ENCODE results near the gene RHCE.
"Not testable (repeated sequence)": the region's sequence is repeated elsewhere in the genome, so short reads cannot be mapped to it uniquely, and the experiment has no call there.

The RHCE gene

DNA sequence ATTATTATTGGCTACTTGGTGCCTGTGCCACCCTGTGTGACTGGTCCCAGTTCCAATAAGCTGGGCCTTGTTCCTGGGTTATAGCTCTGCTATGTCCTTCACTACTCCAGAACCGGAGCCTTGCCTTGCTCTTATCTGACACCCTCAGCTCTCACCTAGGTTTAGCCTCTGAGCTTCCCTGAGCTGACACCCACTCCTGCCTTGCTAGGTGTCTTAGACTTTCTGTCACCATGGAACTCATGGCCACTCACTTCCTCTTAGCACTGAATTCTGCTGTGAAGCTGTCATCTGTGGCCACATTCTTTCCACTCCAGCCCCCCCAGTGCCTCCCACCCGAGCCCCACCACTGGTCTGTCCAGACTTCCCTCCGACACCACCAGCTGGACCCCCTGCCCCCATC, 30.9 kb downstream of the RHCE start:
- not testable (repeated sequence) for DNase-seq (ENCODE audit: low spot score); H2BK15ac ChIP-seq (ENCODE audit: low read length); H2BK120ac ChIP-seq (ENCODE audit: low read depth, low read length); H3K27me3 ChIP-seq (ENCODE audit: control insufficient read depth in 3 of 3, insufficient read depth in 3 of 3, low read depth in 1 of 3, low read length in 3 of 3); H3K4ac ChIP-seq (ENCODE audit: low read length); H3K79me1 ChIP-seq (ENCODE audit: low read depth, low read length); H3K18ac ChIP-seq (ENCODE audit: low read length); H3K4me1 ChIP-seq (ENCODE audit: control insufficient read depth in 2 of 2, insufficient read depth in 1 of 2, low read depth in 1 of 2, low read length in 2 of 2); H2AFZ ChIP-seq (ENCODE audit: low read length); H2BK5ac ChIP-seq (ENCODE audit: low read length); H3K27ac ChIP-seq (replicated peaks; ENCODE audit: low read length); H4K8ac ChIP-seq (ENCODE audit: low read depth, low read length); H2BK12ac ChIP-seq (ENCODE audit: low read length); H2AK5ac ChIP-seq (ENCODE audit: low read depth, low read length); H3K9me3 ChIP-seq (replicated peaks in 1 of 2; ENCODE audit: control insufficient read depth in 2 of 2, insufficient read depth in 1 of 2, low read depth in 1 of 2, low read length in 2 of 2); H3K36me3 ChIP-seq (replicated peaks in 1 of 2; ENCODE audit: control insufficient read depth in 2 of 2, insufficient read depth in 2 of 2, low read length in 2 of 2); H3K4me2 ChIP-seq (ENCODE audit: insufficient read depth, low read length, poor library complexity, severe bottlenecking); H4K91ac ChIP-seq (ENCODE audit: low read depth, low read length, poor library complexity); H3K9ac ChIP-seq (ENCODE audit: low read depth, low read length, poor library complexity); H3K23ac ChIP-seq (ENCODE audit: low read depth, low read length, poor library complexity); H3K14ac ChIP-seq (ENCODE audit: low read length); H3K4me3 ChIP-seq (ENCODE audit: low read length in 2 of 2)
- WGBS, 2 donors (ENCODE audit: extremely low coverage in 2 of 2, insufficient read length in 2 of 2, insufficient replicate concordance in 1 of 2): no CpG with 5 or more reads among the region's 3 CpGs

DNA sequence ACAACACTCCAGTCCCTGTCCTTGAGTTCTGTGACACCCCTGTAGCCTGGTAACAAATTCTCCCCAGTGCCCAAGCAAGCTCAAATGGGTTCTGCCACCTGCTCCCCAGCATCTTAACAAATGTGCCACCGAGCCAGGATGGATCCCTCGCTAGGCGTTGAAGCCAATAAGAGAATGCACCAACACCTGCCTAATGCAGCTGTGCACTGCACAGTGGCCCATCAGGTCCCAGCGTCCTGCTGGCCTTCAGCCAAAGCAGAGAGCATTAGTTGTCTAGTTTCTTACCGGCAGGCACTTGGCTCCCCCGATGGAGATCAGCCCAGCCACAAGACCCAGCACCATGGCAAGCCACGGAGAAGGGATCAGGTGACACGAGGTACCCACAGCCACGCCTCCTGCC, 31.9 kb downstream of the RHCE start:
- H3K14ac ChIP-seq (ENCODE audit: low read length); H3K9me3 ChIP-seq (replicated peaks in 1 of 2; ENCODE audit: control insufficient read depth in 2 of 2, insufficient read depth in 1 of 2, low read depth in 1 of 2, low read length in 2 of 2); H3K27ac ChIP-seq (replicated peaks; ENCODE audit: low read length); H2BK12ac ChIP-seq (ENCODE audit: low read length); H3K18ac ChIP-seq (ENCODE audit: low read length); H3K79me1 ChIP-seq (ENCODE audit: low read depth, low read length); H2BK120ac ChIP-seq (ENCODE audit: low read depth, low read length); H4K91ac ChIP-seq (ENCODE audit: low read depth, low read length, poor library complexity); H3K4me2 ChIP-seq (ENCODE audit: insufficient read depth, low read length, poor library complexity, severe bottlenecking); H3K4me1 ChIP-seq (ENCODE audit: control insufficient read depth in 2 of 2, insufficient read depth in 1 of 2, low read depth in 1 of 2, low read length in 2 of 2); H3K9ac ChIP-seq (ENCODE audit: low read depth, low read length, poor library complexity); H2AFZ ChIP-seq (ENCODE audit: low read length); H3K4me3 ChIP-seq (ENCODE audit: low read length in 2 of 2); H2BK15ac ChIP-seq (ENCODE audit: low read length); DNase-seq (ENCODE audit: low spot score); H2AK5ac ChIP-seq (ENCODE audit: low read depth, low read length); H3K36me3 ChIP-seq (replicated peaks in 1 of 2; ENCODE audit: control insufficient read depth in 2 of 2, insufficient read depth in 2 of 2, low read length in 2 of 2); H4K8ac ChIP-seq (ENCODE audit: low read depth, low read length); H3K4ac ChIP-seq (ENCODE audit: low read length); H3K27me3 ChIP-seq (ENCODE audit: control insufficient read depth in 3 of 3, insufficient read depth in 3 of 3, low read depth in 1 of 3, low read length in 3 of 3); H2BK5ac ChIP-seq (ENCODE audit: low read length); H3K23ac ChIP-seq (ENCODE audit: low read depth, low read length, poor library complexity): not testable (repeated sequence)
- no CpG with 5 or more reads among the region's 9 CpGs for WGBS, 2 donors (ENCODE audit: extremely low coverage in 2 of 2, insufficient read length in 2 of 2, insufficient replicate concordance in 1 of 2)

DNA sequence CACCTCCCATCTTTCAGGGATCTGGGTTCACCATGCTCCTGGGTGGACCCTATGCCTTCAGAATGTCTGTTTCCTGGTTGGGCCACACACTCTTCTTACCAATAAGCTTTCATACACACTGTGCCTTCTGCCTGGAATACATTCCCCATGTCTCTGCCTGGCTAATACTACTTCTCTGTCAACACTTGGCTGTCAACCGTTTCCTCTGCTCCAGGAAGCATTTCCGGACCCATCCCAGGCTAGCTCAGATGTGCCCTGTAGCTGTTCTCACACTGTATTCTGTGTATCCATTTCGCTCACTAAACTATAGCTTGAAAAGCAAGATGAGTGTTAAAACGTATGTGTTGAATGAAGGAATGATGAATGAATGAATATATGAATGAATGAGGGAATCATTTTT, 33.5 kb downstream of the RHCE start:
- not testable (repeated sequence) for H3K4ac ChIP-seq (ENCODE audit: low read length); H3K4me2 ChIP-seq (ENCODE audit: insufficient read depth, low read length, poor library complexity, severe bottlenecking); H3K79me1 ChIP-seq (ENCODE audit: low read depth, low read length); H2BK15ac ChIP-seq (ENCODE audit: low read length); H3K4me1 ChIP-seq (ENCODE audit: control insufficient read depth in 2 of 2, insufficient read depth in 1 of 2, low read depth in 1 of 2, low read length in 2 of 2); H2BK120ac ChIP-seq (ENCODE audit: low read depth, low read length); H2AFZ ChIP-seq (ENCODE audit: low read length); H3K9me3 ChIP-seq (replicated peaks in 1 of 2; ENCODE audit: control insufficient read depth in 2 of 2, insufficient read depth in 1 of 2, low read depth in 1 of 2, low read length in 2 of 2); H2AK5ac ChIP-seq (ENCODE audit: low read depth, low read length); H3K4me3 ChIP-seq (ENCODE audit: low read length in 2 of 2); H4K8ac ChIP-seq (ENCODE audit: low read depth, low read length); H2BK5ac ChIP-seq (ENCODE audit: low read length); H4K91ac ChIP-seq (ENCODE audit: low read depth, low read length, poor library complexity); H3K23ac ChIP-seq (ENCODE audit: low read depth, low read length, poor library complexity); H3K14ac ChIP-seq (ENCODE audit: low read length); H3K9ac ChIP-seq (ENCODE audit: low read depth, low read length, poor library complexity); H3K36me3 ChIP-seq (replicated peaks in 1 of 2; ENCODE audit: control insufficient read depth in 2 of 2, insufficient read depth in 2 of 2, low read length in 2 of 2); H3K27ac ChIP-seq (replicated peaks; ENCODE audit: low read length); H3K18ac ChIP-seq (ENCODE audit: low read length); H2BK12ac ChIP-seq (ENCODE audit: low read length); H3K27me3 ChIP-seq (ENCODE audit: control insufficient read depth in 3 of 3, insufficient read depth in 3 of 3, low read depth in 1 of 3, low read length in 3 of 3); DNase-seq (ENCODE audit: low spot score)
- WGBS, 2 donors (ENCODE audit: extremely low coverage in 2 of 2, insufficient read length in 2 of 2, insufficient replicate concordance in 1 of 2): no CpG with 5 or more reads among the region's 4 CpGs

DNA sequence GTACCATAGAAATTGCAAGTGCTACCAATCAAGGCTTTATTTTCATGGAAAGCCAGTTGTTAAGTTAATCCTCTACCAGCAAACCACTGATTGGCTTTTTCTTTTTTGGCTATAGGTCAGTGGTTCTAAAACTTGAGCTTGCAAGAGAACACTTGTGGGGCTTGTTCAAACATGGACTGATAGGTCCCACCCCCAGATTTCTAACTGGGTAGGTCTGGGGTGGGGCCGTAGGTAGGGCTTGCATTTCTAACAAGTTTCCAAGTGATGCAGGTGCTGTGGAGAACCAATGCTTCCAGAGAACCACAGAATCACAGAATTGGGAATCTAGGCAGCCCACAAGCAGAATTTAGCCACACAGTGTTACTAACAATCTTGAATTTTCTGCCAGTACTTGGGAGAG, 36.8 kb downstream of the RHCE start:
- not testable (repeated sequence) for DNase-seq (ENCODE audit: low spot score); H3K27ac ChIP-seq (replicated peaks; ENCODE audit: low read length)

More for the DNA sequence above, 36.8 kb downstream of the RHCE start:
- not testable (repeated sequence) for H3K9me3 ChIP-seq (replicated peaks in 1 of 2; ENCODE audit: control insufficient read depth in 2 of 2, insufficient read depth in 1 of 2, low read depth in 1 of 2, low read length in 2 of 2); H2BK120ac ChIP-seq (ENCODE audit: low read depth, low read length); H4K8ac ChIP-seq (ENCODE audit: low read depth, low read length); H3K4ac ChIP-seq (ENCODE audit: low read length); H2BK12ac ChIP-seq (ENCODE audit: low read length); H2AK5ac ChIP-seq (ENCODE audit: low read depth, low read length); H3K4me2 ChIP-seq (ENCODE audit: insufficient read depth, low read length, poor library complexity, severe bottlenecking); H3K4me3 ChIP-seq (ENCODE audit: low read length in 2 of 2); H3K14ac ChIP-seq (ENCODE audit: low read length); H3K27me3 ChIP-seq (ENCODE audit: control insufficient read depth in 3 of 3, insufficient read depth in 3 of 3, low read depth in 1 of 3, low read length in 3 of 3); H3K36me3 ChIP-seq (replicated peaks in 1 of 2; ENCODE audit: control insufficient read depth in 2 of 2, insufficient read depth in 2 of 2, low read length in 2 of 2); H2AFZ ChIP-seq (ENCODE audit: low read length); H3K9ac ChIP-seq (ENCODE audit: low read depth, low read length, poor library complexity); H2BK15ac ChIP-seq (ENCODE audit: low read length); H3K23ac ChIP-seq (ENCODE audit: low read depth, low read length, poor library complexity); H3K79me1 ChIP-seq (ENCODE audit: low read depth, low read length); H4K91ac ChIP-seq (ENCODE audit: low read depth, low read length, poor library complexity); H3K4me1 ChIP-seq (ENCODE audit: control insufficient read depth in 2 of 2, insufficient read depth in 1 of 2, low read depth in 1 of 2, low read length in 2 of 2); H3K18ac ChIP-seq (ENCODE audit: low read length); H2BK5ac ChIP-seq (ENCODE audit: low read length)
- WGBS, 2 donors (ENCODE audit: extremely low coverage in 2 of 2, insufficient read length in 2 of 2, insufficient replicate concordance in 1 of 2): no CpG with 5 or more reads among the region's 1 CpG

Data from neuronal stem cell (in vitro differentiated cells).